MM.1S (cell line): ENCODE results near the gene HOXD9.

ENCODE experiments used
- DNase-seq: peaks from one replicate; pipeline ENCODE4 v3.0.0-alpha.2; 2015
- H2AFZ ChIP-seq: fragments of 300-600 bp; sonication (generic); 2 replicates; pipeline ENCODE4 v1.6.0; 2016; ENCODE audit warnings: antibody characterized with exemption, low read length
- H3F3A ChIP-seq: fragments of 300-600 bp; sonication (generic); 2 replicates; pipeline ENCODE4 v1.6.1; 2016; ENCODE audit warnings: mild to moderate bottlenecking, antibody characterized with exemption, low read length, moderate library complexity, mixed read lengths; ENCODE audit not compliant: insufficient read depth
- H3K27ac ChIP-seq: fragments of 300-600 bp; sonication (generic); 2 replicates; pipeline ENCODE4 v1.5.1; 2016; ENCODE audit warnings: mild to moderate bottlenecking, low read length
- H3K27me3 ChIP-seq: fragments of 300-600 bp; sonication (generic); replicated peaks from 2 replicates; pipeline ENCODE4 v1.6.0; 2016; ENCODE audit warnings: low read length; ENCODE audit not compliant: insufficient read depth
- H3K36me3 ChIP-seq: fragments of 300-600 bp; sonication (generic); replicated peaks from 2 replicates; pipeline ENCODE4 v1.6.1; 2016; ENCODE audit warnings: mild to moderate bottlenecking, low read length, mixed read lengths; ENCODE audit not compliant: insufficient read depth
- H3K4me1 ChIP-seq: fragments of 300-600 bp; sonication (generic); 2 replicates; pipeline ENCODE4 v1.6.1; 2016; ENCODE audit warnings: low read length, mixed read lengths
- H3K4me2 ChIP-seq: fragments of 300-600 bp; sonication (generic); 2 replicates; pipeline ENCODE4 v1.6.0; 2016; ENCODE audit warnings: low read depth, low read length
- H3K4me3 ChIP-seq: fragments of 300-600 bp; sonication (generic); 2 replicates; pipeline ENCODE4 v1.5.1; 2016; ENCODE audit warnings: low read length, mixed read lengths
- H3K79me2 ChIP-seq: fragments of 300-600 bp; sonication (generic); 2 replicates; pipeline ENCODE4 v1.6.1; 2016; ENCODE audit warnings: mixed run types, low read length, mixed read lengths
- H3K9ac ChIP-seq: fragments of 300-600 bp; sonication (generic); 2 replicates; pipeline ENCODE4 v1.6.1; 2016; ENCODE audit warnings: low read length, mixed read lengths
- H3K9me2 ChIP-seq: fragments of 300-600 bp; sonication (generic); replicated peaks from 2 replicates; pipeline ENCODE4 v1.6.1; 2016; ENCODE audit warnings: mild to moderate bottlenecking, low read length, mixed read lengths; ENCODE audit not compliant: insufficient read depth
- H3K9me3 ChIP-seq: fragments of 300-600 bp; sonication (generic); replicated peaks from 2 replicates; pipeline ENCODE4 v1.6.1; 2016; ENCODE audit warnings: mild to moderate bottlenecking, low read length, mixed read lengths; ENCODE audit not compliant: insufficient read depth
- H4K20me1 ChIP-seq: fragments of 300-600 bp; sonication (generic); 2 replicates; pipeline ENCODE4 v1.6.1; 2016; ENCODE audit warnings: mild to moderate bottlenecking, low read length, moderate library complexity, mixed read lengths; ENCODE audit not compliant: insufficient read depth
- EZH2 ChIP-seq: fragments of 300-600 bp; sonication (generic); optimal IDR thresholded peaks from 2 replicates; pipeline ENCODE3; 2017; ENCODE audit warnings: low read depth, mild to moderate bottlenecking, antibody characterized with exemption, low read length, mixed read lengths
- EZH2phosphoT487 ChIP-seq: fragments of 300-600 bp; sonication (generic); IDR thresholded peaks from 2 replicates; pipeline ENCODE4 v1.6.1; 2018; ENCODE audit warnings: antibody characterized with exemption, low read length
- TF ChIP-seq, protein P1 (sequence below): fragments of 300-600 bp; sonication (generic); IDR thresholded peaks from 2 replicates; pipeline ENCODE4 v1.5.1; 2016; ENCODE audit warnings: antibody characterized with exemption, low read length, mixed read lengths

The HOXD9 gene

GRCh38 chr2:176172895-176173566, 50.5 kb downstream of the HOXD9 start:
- TF ChIP-seq, protein P1, sequence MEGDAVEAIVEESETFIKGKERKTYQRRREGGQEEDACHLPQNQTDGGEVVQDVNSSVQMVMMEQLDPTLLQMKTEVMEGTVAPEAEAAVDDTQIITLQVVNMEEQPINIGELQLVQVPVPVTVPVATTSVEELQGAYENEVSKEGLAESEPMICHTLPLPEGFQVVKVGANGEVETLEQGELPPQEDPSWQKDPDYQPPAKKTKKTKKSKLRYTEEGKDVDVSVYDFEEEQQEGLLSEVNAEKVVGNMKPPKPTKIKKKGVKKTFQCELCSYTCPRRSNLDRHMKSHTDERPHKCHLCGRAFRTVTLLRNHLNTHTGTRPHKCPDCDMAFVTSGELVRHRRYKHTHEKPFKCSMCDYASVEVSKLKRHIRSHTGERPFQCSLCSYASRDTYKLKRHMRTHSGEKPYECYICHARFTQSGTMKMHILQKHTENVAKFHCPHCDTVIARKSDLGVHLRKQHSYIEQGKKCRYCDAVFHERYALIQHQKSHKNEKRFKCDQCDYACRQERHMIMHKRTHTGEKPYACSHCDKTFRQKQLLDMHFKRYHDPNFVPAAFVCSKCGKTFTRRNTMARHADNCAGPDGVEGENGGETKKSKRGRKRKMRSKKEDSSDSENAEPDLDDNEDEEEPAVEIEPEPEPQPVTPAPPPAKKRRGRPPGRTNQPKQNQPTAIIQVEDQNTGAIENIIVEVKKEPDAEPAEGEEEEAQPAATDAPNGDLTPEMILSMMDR, result no peak
- TF ChIP-seq EZH2, result no peak
- no peak for TF ChIP-seq EZH2phosphoT487
- H3K27me3 ChIP-seq, result no peaks in the 10 kb centered on the region
- no peak overlapping the region for H2AFZ ChIP-seq
- no peak overlapping the region for H3K4me3 ChIP-seq
- H3K9me2 ChIP-seq, result no peaks in the 10 kb centered on the region
- no peak overlapping the region for H3K9ac ChIP-seq
- no peak overlapping the region for H3K4me2 ChIP-seq
- no peaks in the 10 kb centered on the region for H3K4me1 ChIP-seq
- H3F3A ChIP-seq, result no peaks in the 10 kb centered on the region
- H3K9me3 ChIP-seq, result no peaks in the 10 kb centered on the region
- no peaks in the 10 kb centered on the region for H3K79me2 ChIP-seq
- no peaks in the 10 kb centered on the region for H4K20me1 ChIP-seq
- H3K36me3 ChIP-seq, result no peaks in the 10 kb centered on the region
- H3K27ac ChIP-seq, result no peak overlapping the region
- no peak for DNase-seq

DNA sequence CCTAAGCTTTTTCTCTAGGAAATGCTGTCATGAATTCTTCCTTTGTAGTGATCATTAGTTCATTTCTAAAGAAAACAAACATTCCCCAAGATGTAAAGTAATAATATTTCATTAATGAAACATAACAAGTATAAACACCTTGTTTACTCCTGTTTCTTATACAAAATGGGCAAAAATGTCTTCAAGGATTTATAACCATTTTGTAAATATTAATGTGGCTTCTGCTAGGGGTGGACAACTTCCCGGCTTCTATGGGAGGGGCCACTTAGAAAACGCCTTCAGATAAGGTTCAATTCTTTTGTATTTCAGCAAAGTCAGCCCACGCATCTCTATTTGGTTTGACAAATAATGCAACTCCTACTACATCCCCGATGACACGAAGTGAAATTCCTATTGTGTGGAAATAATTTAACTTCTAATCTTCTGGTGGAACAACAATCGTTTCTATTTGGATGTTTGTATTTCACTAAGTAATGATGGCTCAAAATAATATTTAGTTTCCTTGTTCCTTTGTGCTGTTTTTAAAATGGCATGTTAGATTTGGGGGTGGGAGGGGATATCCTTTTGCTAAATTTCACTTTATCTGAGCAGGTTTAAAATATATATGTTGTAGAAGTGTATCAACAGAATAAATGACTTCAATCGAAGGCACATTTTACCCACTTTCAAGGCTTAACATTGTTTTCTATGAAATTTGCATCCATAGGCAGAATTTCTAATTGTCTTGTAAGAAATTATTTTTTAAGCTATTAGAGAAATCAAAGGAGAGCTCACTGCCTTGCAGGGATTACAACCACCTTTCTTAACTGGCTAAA, 51.3 kb downstream of the HOXD9 start:
- DNase-seq, result no peak
- no peaks in the 10 kb centered on the region for H3K27me3 ChIP-seq

DNA sequence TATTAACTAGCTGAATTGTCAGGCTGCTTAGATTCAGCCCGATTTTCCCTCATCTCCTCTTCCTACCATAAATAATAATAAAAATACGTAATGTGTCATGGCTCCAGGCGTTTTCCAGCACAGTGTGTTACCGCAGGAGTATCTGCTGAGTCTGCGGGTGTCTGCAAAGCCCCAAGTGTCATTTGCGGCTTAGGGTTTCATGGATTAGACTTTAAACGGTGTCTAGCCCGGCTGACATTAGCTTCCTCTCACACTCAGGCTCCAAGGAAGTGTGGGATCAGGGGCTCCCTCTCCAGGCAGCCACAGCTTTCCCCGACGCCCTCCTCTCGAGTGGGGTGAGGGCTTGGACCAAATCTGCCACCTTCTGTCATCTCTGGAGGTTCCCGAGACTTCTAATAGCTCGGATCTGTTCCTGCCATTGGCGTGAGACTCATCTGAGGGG, 51.9 kb downstream of the HOXD9 start:
- Histone ChIP-seq H3F3A (no peaks in the 10 kb centered on the region), H3K4me1 (no peaks in the 10 kb centered on the region), H3K4me2 (no peak overlapping the region), H3K9me2 (no peaks in the 10 kb centered on the region), H3K9me3 (no peaks in the 10 kb centered on the region), H3K27ac (no peak overlapping the region), H3K79me2 (no peaks in the 10 kb centered on the region), H3K27me3 (no peaks in the 10 kb centered on the region), H3K9ac (no peak overlapping the region), H2AFZ (no peak overlapping the region), H4K20me1 (no peaks in the 10 kb centered on the region), H3K36me3 (no peaks in the 10 kb centered on the region), H3K4me3 (no peak overlapping the region)
- DNase-seq, result no peak
- TF ChIP-seq, protein P1, result no peak
- TF ChIP-seq EZH2phosphoT487, result no peak
- TF ChIP-seq EZH2, result no peak

More for the DNA sequence above, 51.3 kb downstream of the HOXD9 start:
- H3K9ac ChIP-seq, result no peak overlapping the region
- H3K27ac ChIP-seq, result no peak overlapping the region
- no peaks in the 10 kb centered on the region for H3F3A ChIP-seq
- no peaks in the 10 kb centered on the region for H4K20me1 ChIP-seq
- H3K79me2 ChIP-seq, result no peaks in the 10 kb centered on the region
- no peak overlapping the region for H3K4me2 ChIP-seq
- H2AFZ ChIP-seq, result no peak overlapping the region
- no peaks in the 10 kb centered on the region for H3K9me2 ChIP-seq
- no peaks in the 10 kb centered on the region for H3K36me3 ChIP-seq
- TF ChIP-seq EZH2phosphoT487, result no peak
- no peak for TF ChIP-seq EZH2
- TF ChIP-seq, protein P1, result no peak
- H3K9me3 ChIP-seq, result no peaks in the 10 kb centered on the region
- H3K4me3 ChIP-seq, result no peak overlapping the region
- no peaks in the 10 kb centered on the region for H3K4me1 ChIP-seq
